ENCODE measurements around the gene CSNK1A1. TPM values are rescaled to one million over a fixed set of nuclear protein-coding genes. Genes with fewer than 3 reads are reported as not detected.

Gene CSNK1A1
- total and polyA plus RNA-seq, 2 of the 4 experiments (the other 2 are of a cell fraction), result 140 to 419 TPM

GRCh38 chr5:149545327-149545726 lies 5.9 kb downstream of the CSNK1A1 start:
- CTCF ChIA-PET, result interaction anchor here (0.6 kb wide), 1 partner anchor 20 kb away, joined by 4 read pairs; no protein-coding TSS in a partner anchor
- Histone ChIP-seq H3K36me3 (ENCODE audit: control insufficient read depth, insufficient read depth, low read length) (peaks cover 55% of the 10 kb centered on the region), H4K20me1 (ENCODE audit: insufficient read depth, low read length) (peaks cover 90% of the 10 kb centered on the region), H4K8ac (ENCODE audit: low read depth in 2 of 2, low read length in 2 of 2) (no peak overlapping the region), H4K91ac (ENCODE audit: insufficient read depth, low read depth, low read length) (no peak overlapping the region), H2AFZ (replicated peaks; ENCODE audit: low read length, poor library complexity) (no peak overlapping the region), H3K4me1 (ENCODE audit: control insufficient read depth, insufficient read depth, low read length) (peaks cover 13% of the 10 kb centered on the region), H3K14ac (replicated peaks; ENCODE audit: low read depth, low read length) (no peak overlapping the region), H2BK15ac (ENCODE audit: low read depth, low read length) (no peak overlapping the region), H3K23ac (ENCODE audit: low read depth, low read length) (no peak overlapping the region), H2BK120ac (ENCODE audit: low read depth, low read length) (no peak overlapping the region), H2BK5ac (ENCODE audit: low read depth, low read length, poor library complexity, severe bottlenecking) (no peak overlapping the region), H3K9me1 (ENCODE audit: insufficient read depth, low read length) (peaks cover 10% of the 10 kb centered on the region), H3K79me1 (ENCODE audit: low read depth in 1 of 2, low read length in 2 of 2) (0 out of 4 replicates have a peak, but pooled peaks cover 0 to 7% of the 10 kb centered on the region in 2 experiments), H2AK9ac (replicated peaks; ENCODE audit: low read depth, low read length, poor library complexity) (no peak overlapping the region), H3K27ac (ENCODE audit: insufficient read depth, low read length) (no peak overlapping the region), H2AK5ac (ENCODE audit: low read depth, low read length) (no peak overlapping the region), H3K4me2 (ENCODE audit: low read depth, low read length) (no peak overlapping the region), H4K5ac (ENCODE audit: low read depth, low read length) (no peak overlapping the region), H3K27me3 (ENCODE audit: control insufficient read depth, insufficient read depth, low read length) (no peaks in the 10 kb centered on the region), H3K4me3 (ENCODE audit: insufficient read depth, low read depth, low read length) (no peak overlapping the region), H3K18ac (ENCODE audit: low read depth, low read length) (no peak overlapping the region), H3K9me3 (ENCODE audit: control insufficient read depth, insufficient read depth, low read length) (no peaks in the 10 kb centered on the region), H3K4ac (ENCODE audit: low read depth, low read length) (no peak overlapping the region), H3K56ac (ENCODE audit: extremely low read depth, insufficient read depth, low read length) (no peak overlapping the region), H3K9ac (ENCODE audit: low read depth, low read length) (no peak overlapping the region), H2BK20ac (ENCODE audit: low read depth, low read length) (no peak overlapping the region)
- intact Hi-C loops (cut with micrococcal nuclease), result no loop called here
- no peak for TF ChIP-seq MAZ (IDR thresholded peaks at IDR 0.05; ENCODE audit: borderline replicate concordance, low read depth, low read length)
- peak; percentile 55; the same call in 1 of the 2 replicates for TF ChIP-seq POLR2A (IDR thresholded peaks at IDR 0.05; ENCODE audit: low read depth, low read length)
- 97% methylated on average over 3 of the region's 6 CpGs; no CpG with 5 or more reads in 1 of the 2 experiments for WGBS, 2 experiments (ENCODE audit: extremely low coverage in 2 of 2, insufficient read length in 1 of 2)
- no peak for DNase-seq
- no TSS peak for BruUV-seq (replicated peaks)
- POLR2A ChIA-PET (ENCODE audit: unreplicated experiment), result interaction anchor here (1.0 kb wide), 1 partner anchor 18 kb away, joined by 3 read pairs; no protein-coding TSS in a partner anchor
- ATAC-seq (ENCODE audit: low read depth), result no peak
- in situ Hi-C loops (cut with MboI; ENCODE audit: low sequenced_read_pairs), result no loop called here
- dilution Hi-C loops (cut with HindIII; ENCODE audit: low sequenced_read_pairs, unreplicated experiment), result no loop called here
